ENCODE results near the gene TSHZ3.

TSHZ3 gene

GRCh38 chr19:31275068-31275334, 74.2 kb downstream of the TSHZ3 start:
- no peak overlapping the region for H3K4me3 ChIP-seq (ENCODE audit: low read depth, low read length)
- no peak for DNase-seq (ENCODE audit: low read depth)
- TF ChIP-seq CTCF (IDR thresholded peaks at IDR 0.05; ENCODE audit: control insufficient read depth, extremely low read depth, insufficient read depth): no peak

GRCh38 chr19:31274251-31275067, 74.8 kb downstream of the TSHZ3 start:
- no peak for DNase-seq (ENCODE audit: low read depth)
- H3K4me3 ChIP-seq (ENCODE audit: low read depth, low read length): peak overlapping the region; percentile 7; the same call in 1 of the 2 replicates
- TF ChIP-seq CTCF (IDR thresholded peaks at IDR 0.05; ENCODE audit: control insufficient read depth, extremely low read depth, insufficient read depth): no peak

GRCh38 chr19:31272583-31273106, 76.6 kb downstream of the TSHZ3 start:
- no peak for DNase-seq (ENCODE audit: low read depth)
- no peak for TF ChIP-seq CTCF (IDR thresholded peaks at IDR 0.05; ENCODE audit: control insufficient read depth, extremely low read depth, insufficient read depth)

GRCh38 chr19:31271306-31271911, 77.8 kb downstream of the TSHZ3 start:
- no peak overlapping the region for H3K4me3 ChIP-seq (ENCODE audit: low read depth, low read length)
- DNase-seq (ENCODE audit: low read depth): no peak
- TF ChIP-seq CTCF (IDR thresholded peaks at IDR 0.05; ENCODE audit: control insufficient read depth, extremely low read depth, insufficient read depth): no peak

More at GRCh38 chr19:31272583-31273106, 76.6 kb downstream of the TSHZ3 start:
- H3K4me3 ChIP-seq (ENCODE audit: low read depth, low read length): no peak overlapping the region

GRCh38 chr19:31270897-31271296, 78.3 kb downstream of the TSHZ3 start:
- TF ChIP-seq CTCF (IDR thresholded peaks at IDR 0.05; ENCODE audit: control insufficient read depth, extremely low read depth, insufficient read depth): no peak
- no peak overlapping the region for H3K4me3 ChIP-seq (ENCODE audit: low read depth, low read length)
- DNase-seq (ENCODE audit: low read depth): no peak

GRCh38 chr19:31269425-31270127, 79.7 kb downstream of the TSHZ3 start:
- TF ChIP-seq CTCF (IDR thresholded peaks at IDR 0.05; ENCODE audit: control insufficient read depth, extremely low read depth, insufficient read depth): no peak
- no peak for DNase-seq (ENCODE audit: low read depth)
- H3K4me3 ChIP-seq (ENCODE audit: low read depth, low read length): no peak overlapping the region
